Astrocyte of the cerebellum (primary cell): ENCODE results near the gene SHROOM4.

Experiments
- DNase-seq: peaks from one replicate; pipeline ENCODE4 v3.0.0-alpha.2; 2011; ENCODE audit warnings: low read depth
- H3K4me3 ChIP-seq: 2 replicates; pipeline ENCODE4 v1.5.1; 2011; ENCODE audit warnings: mild to moderate bottlenecking, low read depth, low read length, moderate library complexity
- CTCF ChIP-seq: IDR thresholded peaks from 2 replicates; pipeline ENCODE4 v1.5.1; 2012; ENCODE audit warnings: low read length, low read depth, moderate library complexity, mild to moderate bottlenecking; ENCODE audit errors: missing control alignments
- in situ Hi-C: cut with HindIII; loops from 2 replicates; pipeline ENCODE4 v1.10.0; 2017; ENCODE audit warnings: low sequenced_read_pairs

The SHROOM4 gene

GRCh38 chrX:50691820-50692219 is 122.2 kb downstream of the SHROOM4 start:
- no peak overlapping the region for H3K4me3 ChIP-seq
- DNase-seq = peak; percentile 18
- TF ChIP-seq CTCF = peak; percentile 49
- in situ Hi-C loops = no loop called here

- no peak for TF ChIP-seq CTCF
- no peak for DNase-seq
- H3K4me3 ChIP-seq = no peak overlapping the region
- in situ Hi-C loops = no loop called here
Observed at GRCh38 chrX:50684871-50685270, 129.1 kb downstream of the SHROOM4 start.

- no peak for DNase-seq
- in situ Hi-C loops = no loop called here
- TF ChIP-seq CTCF = peak; percentile 43
- H3K4me3 ChIP-seq = no peak overlapping the region
Observed at GRCh38 chrX:50680990-50681389, 133.0 kb downstream of the SHROOM4 start.

- no peak overlapping the region for H3K4me3 ChIP-seq
- no peak for DNase-seq
- no peak for TF ChIP-seq CTCF
- in situ Hi-C loops = no loop called here
Observed at GRCh38 chrX:50677789-50678188, 136.2 kb downstream of the SHROOM4 start.

- TF ChIP-seq CTCF = no peak
- DNase-seq = no peak
- H3K4me3 ChIP-seq = no peak overlapping the region
- in situ Hi-C loops = no loop called here
Observed at GRCh38 chrX:50671661-50672060, 142.3 kb downstream of the SHROOM4 start.

GRCh38 chrX:50668860-50669259 is 145.1 kb downstream of the SHROOM4 start:
- TF ChIP-seq CTCF = no peak
- in situ Hi-C loops = no loop called here
- H3K4me3 ChIP-seq = no peak overlapping the region
- no peak for DNase-seq

- DNase-seq = no peak
- in situ Hi-C loops = no loop called here
- no peak for TF ChIP-seq CTCF
Observed at GRCh38 chrX:50648156-50648555, 165.8 kb downstream of the SHROOM4 start.

More at GRCh38 chrX:50648156-50648555, 165.8 kb downstream of the SHROOM4 start:
- no peak overlapping the region for H3K4me3 ChIP-seq
